ENCODE measurements around the gene PFAS. TPM values are rescaled to one million over a fixed set of nuclear protein-coding genes. Genes with fewer than 3 reads are reported as not detected.

The PFAS gene
- total RNA-seq, 1 experiment from 2014 or later: 80.6 TPM

GRCh38 chr17:8222380-8222629, 26.8 kb upstream of the PFAS start:
- Histone ChIP-seq H3K4me1 (ENCODE audit: control insufficient read depth in 1 of 2, insufficient read depth in 2 of 2, low read length in 2 of 2) (peaks cover 47 to 91% of the 10 kb centered on the region in 2 experiments), H3K79me2 (ENCODE audit: insufficient read depth, low read length) (no peaks in the 10 kb centered on the region), H3K36me3 (ENCODE audit: control insufficient read depth in 1 of 2, insufficient read depth in 2 of 2, low read length in 2 of 2) (no peaks in the 10 kb centered on the region), H4K20me1 (ENCODE audit: insufficient read depth) (no peaks in the 10 kb centered on the region), H3K9me3 (ENCODE audit: control insufficient read depth in 1 of 2, insufficient read depth in 1 of 2, low read depth in 1 of 2, low read length in 2 of 2) (no peaks in the 10 kb centered on the region), H3K27ac (ENCODE audit: low read depth, low read length) (peak overlapping the region; percentile 83), H3K9ac (ENCODE audit: low read length) (peak overlapping the region; percentile 91), H3K4me2 (ENCODE audit: low read length) (peak overlapping the region; percentile 93), H3K4me3 (replicated peaks in 1 of 2; ENCODE audit: low read depth in 1 of 2, low read length in 2 of 2) (peak overlapping the region; percentile 82 to 86), H2AFZ (ENCODE audit: low read depth, low read length, poor library complexity, severe bottlenecking) (no peak overlapping the region), H3K9me2 (ENCODE audit: insufficient read depth) (no peaks in the 10 kb centered on the region), H3K27me3 (ENCODE audit: insufficient read depth, low read length) (no peaks in the 10 kb centered on the region)
- intact Hi-C loops (cut with micrococcal nuclease): loop anchor here (1.0 to 10.0 kb wide), 3 partner anchors 35 to 152 kb away; partner anchors contain the start of gene KRABD2
- no TSS peak for BruUV-seq (replicated peaks)
- POLR2A ChIA-PET: interaction anchor here (0.7 to 7.5 kb wide), 8 partner anchors 10 to 103 kb away, joined by 3 to 63 read pairs (median 30); partner anchors contain the start of genes ALOXE3, AURKB, BORCS6 and CTC1
- RAD21 ChIA-PET (ENCODE audit: low non-redundant PET in 1 of 2, low total read pairs in 2 of 2, uncharacterized antibody in 2 of 2, unreplicated experiment in 2 of 2): interaction anchor here (1.0 to 1.9 kb wide), 5 partner anchors 25 to 83 kb away, joined by 3 to 6 read pairs (median 4); partner anchors contain the start of genes BORCS6 (in 1 of the 2) and CTC1 (in 1 of the 2)
- TF ChIP-seq ZNF274 (IDR thresholded peaks at IDR 0.05; ENCODE audit: low read depth, low read length) (no peak), FOSL1 (IDR thresholded peaks at IDR 0.05; ENCODE audit: low read depth) (peak; percentile 22; the same call in 1 of the 2 replicates), SP1 (IDR thresholded peaks at IDR 0.05; ENCODE audit: low read depth) (no peak; the same call in 1 of the 2 replicates), POLR2A (IDR thresholded peaks at IDR 0.05; ENCODE audit: borderline replicate concordance, extremely low read depth, insufficient read depth, insufficient read length) (no peak), ZFX (IDR thresholded peaks at IDR 0.05) (no peak), POLR2AphosphoS5 (IDR thresholded peaks at IDR 0.05; ENCODE audit: low read depth, low read length) (no peak), CBX3 (IDR thresholded peaks at IDR 0.05; ENCODE audit: low read depth) (0 out of 2 replicates have a peak, but pooled peaks have one; percentile 10), SIN3A (IDR thresholded peaks at IDR 0.05; ENCODE audit: low read depth) (peak; percentile 73; the same call in 1 of the 2 replicates), REST (IDR thresholded peaks at IDR 0.05; ENCODE audit: low read depth) (no peak), RAD21 (IDR thresholded peaks at IDR 0.05; ENCODE audit: low read depth) (no peak), ZBTB33 (IDR thresholded peaks at IDR 0.05; ENCODE audit: extremely low read depth, insufficient replicate concordance, low read length) (no peak), ATF3 (IDR thresholded peaks at IDR 0.05) (no peak), MAX (IDR thresholded peaks at IDR 0.05) (no peak)
- CTCF ChIA-PET: interaction anchor here (0.8 to 1.2 kb wide), 6 partner anchors 24 to 149 kb away, joined by 3 to 4 read pairs (median 3); partner anchors contain the start of genes BORCS6 and CTC1
- peak; percentile 83 for DNase-seq (ENCODE audit: low read depth, low spot score)
- no peak for ATAC-seq

Measured in HCT116 (cell line).